ENCODE measurements around the gene CMTM3. TPM values are rescaled to one million over a fixed set of nuclear protein-coding genes. Genes with fewer than 3 reads are reported as not detected.

The CMTM3 gene
- total RNA-seq, 1 experiment from 2014 or later = 19.1 TPM

DNA sequence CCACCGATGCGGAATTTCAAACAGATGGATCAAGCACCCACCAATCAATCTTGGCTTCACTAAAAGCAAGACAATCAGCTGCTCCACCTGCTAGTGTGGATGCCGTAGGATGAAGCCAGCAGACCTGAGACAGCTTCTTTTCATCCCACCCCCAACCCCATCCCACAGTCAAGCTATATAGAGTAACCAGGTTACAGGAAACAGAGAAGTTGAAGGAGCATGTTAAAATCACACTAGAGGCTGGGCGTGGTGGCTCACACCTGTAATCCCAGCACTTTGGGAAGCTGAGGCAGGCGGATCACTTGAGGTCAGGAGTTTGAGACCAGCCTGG, 54.3 kb downstream of the CMTM3 start (continued):
- TF ChIP-seq MYBL2 (CRISPR knock-in tag; IDR thresholded peaks at IDR 0.05) = no peak
- no peak for TF ChIP-seq SOX15 (CRISPR knock-in tag; IDR thresholded peaks at IDR 0.05)
- TF ChIP-seq GABPB1 (CRISPR knock-in tag; IDR thresholded peaks at IDR 0.05) = no peak
- no peak for TF ChIP-seq FOXK1 (CRISPR knock-in tag; IDR thresholded peaks at IDR 0.05)
- TF ChIP-seq, protein P1, sequence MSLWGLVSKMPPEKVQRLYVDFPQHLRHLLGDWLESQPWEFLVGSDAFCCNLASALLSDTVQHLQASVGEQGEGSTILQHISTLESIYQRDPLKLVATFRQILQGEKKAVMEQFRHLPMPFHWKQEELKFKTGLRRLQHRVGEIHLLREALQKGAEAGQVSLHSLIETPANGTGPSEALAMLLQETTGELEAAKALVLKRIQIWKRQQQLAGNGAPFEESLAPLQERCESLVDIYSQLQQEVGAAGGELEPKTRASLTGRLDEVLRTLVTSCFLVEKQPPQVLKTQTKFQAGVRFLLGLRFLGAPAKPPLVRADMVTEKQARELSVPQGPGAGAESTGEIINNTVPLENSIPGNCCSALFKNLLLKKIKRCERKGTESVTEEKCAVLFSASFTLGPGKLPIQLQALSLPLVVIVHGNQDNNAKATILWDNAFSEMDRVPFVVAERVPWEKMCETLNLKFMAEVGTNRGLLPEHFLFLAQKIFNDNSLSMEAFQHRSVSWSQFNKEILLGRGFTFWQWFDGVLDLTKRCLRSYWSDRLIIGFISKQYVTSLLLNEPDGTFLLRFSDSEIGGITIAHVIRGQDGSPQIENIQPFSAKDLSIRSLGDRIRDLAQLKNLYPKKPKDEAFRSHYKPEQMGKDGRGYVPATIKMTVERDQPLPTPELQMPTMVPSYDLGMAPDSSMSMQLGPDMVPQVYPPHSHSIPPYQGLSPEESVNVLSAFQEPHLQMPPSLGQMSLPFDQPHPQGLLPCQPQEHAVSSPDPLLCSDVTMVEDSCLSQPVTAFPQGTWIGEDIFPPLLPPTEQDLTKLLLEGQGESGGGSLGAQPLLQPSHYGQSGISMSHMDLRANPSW (CRISPR knock-in tag; conservative IDR thresholded peaks at IDR 0.05; ENCODE audit: low read depth) = no peak
- no peak for TF ChIP-seq FOXP1 (CRISPR knock-in tag; IDR thresholded peaks at IDR 0.05; ENCODE audit: borderline replicate concordance)

DNA sequence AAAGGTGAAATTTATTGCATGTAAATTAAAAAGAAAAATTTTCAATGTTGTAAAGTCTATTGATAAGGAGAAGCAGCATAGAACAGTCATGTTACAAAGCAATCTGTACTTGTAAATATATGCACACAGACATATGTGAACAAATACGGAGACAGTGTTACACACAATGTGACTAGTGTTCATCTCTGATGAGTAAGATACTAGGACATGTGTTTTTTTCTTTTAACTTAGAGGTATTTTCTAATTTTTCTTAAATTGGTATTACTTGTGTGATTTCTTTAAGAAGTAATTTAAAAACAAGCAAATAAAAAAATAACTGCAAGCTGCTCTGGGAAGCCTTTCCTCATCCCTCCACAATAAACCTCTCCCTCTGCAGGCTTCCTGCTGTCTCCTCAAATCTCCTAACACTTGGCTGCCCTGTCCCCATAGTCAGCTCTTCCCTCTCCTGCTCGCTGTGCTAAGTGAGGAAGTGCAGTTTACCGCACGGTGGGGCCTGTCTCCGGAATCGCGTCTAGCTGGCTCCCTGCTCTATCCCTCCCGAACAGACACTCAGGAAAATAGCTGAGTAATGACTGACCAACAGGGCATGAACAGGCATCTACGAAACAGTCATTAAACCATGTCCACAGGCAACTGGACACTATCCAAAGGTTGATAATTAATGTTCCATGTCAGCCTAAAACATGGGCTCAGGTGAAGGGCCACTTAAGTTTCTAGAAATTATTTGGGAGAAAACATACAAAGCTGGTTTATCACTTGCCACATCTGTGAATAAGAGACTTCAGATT, 56.1 kb downstream of the CMTM3 start:
- peak; percentile 24 for DNase-seq (ENCODE audit: low spot score)
- ChIA-PET POLR2A (interaction anchor here (0.6 kb wide), 3 partner anchors 16 to 199 kb away, joined by 3 to 8 read pairs (median 3); no protein-coding TSS in a partner anchor), CTCF (interaction anchor here (0.8 to 5.1 kb wide), 10 partner anchors 10 to 254 kb away, joined by 3 to 80 read pairs (median 4); partner anchors contain the start of genes CMTM4 and DYNC1LI2)
- H3K9me3 Mint-ChIP-seq = no peaks in the 10 kb centered on the region
- no peaks in the 10 kb centered on the region for H3K36me3 Mint-ChIP-seq
- ATAC-seq = peak; percentile 91
- H3K4me1 Mint-ChIP-seq = peaks cover 17% of the 10 kb centered on the region
- no peak overlapping the region for H3K4me3 Mint-ChIP-seq
- peak overlapping the region; percentile 59 for H3K27ac Mint-ChIP-seq
- no peaks in the 10 kb centered on the region for H3K27me3 Mint-ChIP-seq (ENCODE audit: low read depth)
- TF ChIP-seq PRRX2 (CRISPR knock-in tag; IDR thresholded peaks at IDR 0.05) (no peak), NR3C1 (CRISPR knock-in tag; conservative IDR thresholded peaks at IDR 0.05; ENCODE audit: low read depth) (no peak), ZNF121 (CRISPR knock-in tag; IDR thresholded peaks at IDR 0.05) (no peak), NFE2L1 (CRISPR knock-in tag; IDR thresholded peaks at IDR 0.05) (no peak), TEAD4 (CRISPR knock-in tag; IDR thresholded peaks at IDR 0.05) (no peak), GRHL2 (CRISPR knock-in tag; IDR thresholded peaks at IDR 0.05; ENCODE audit: insufficient replicate concordance, severe bottlenecking) (no peak), ZNF219 (CRISPR knock-in tag; IDR thresholded peaks at IDR 0.05; ENCODE audit: borderline replicate concordance) (no peak)
- TF ChIP-seq, protein P2, sequence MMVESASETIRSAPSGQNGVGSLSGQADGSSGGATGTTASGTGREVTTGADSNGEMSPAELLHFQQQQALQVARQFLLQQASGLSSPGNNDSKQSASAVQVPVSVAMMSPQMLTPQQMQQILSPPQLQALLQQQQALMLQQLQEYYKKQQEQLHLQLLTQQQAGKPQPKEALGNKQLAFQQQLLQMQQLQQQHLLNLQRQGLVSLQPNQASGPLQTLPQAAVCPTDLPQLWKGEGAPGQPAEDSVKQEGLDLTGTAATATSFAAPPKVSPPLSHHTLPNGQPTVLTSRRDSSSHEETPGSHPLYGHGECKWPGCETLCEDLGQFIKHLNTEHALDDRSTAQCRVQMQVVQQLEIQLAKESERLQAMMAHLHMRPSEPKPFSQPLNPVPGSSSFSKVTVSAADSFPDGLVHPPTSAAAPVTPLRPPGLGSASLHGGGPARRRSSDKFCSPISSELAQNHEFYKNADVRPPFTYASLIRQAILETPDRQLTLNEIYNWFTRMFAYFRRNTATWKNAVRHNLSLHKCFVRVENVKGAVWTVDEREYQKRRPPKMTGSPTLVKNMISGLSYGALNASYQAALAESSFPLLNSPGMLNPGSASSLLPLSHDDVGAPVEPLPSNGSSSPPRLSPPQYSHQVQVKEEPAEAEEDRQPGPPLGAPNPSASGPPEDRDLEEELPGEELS (CRISPR knock-in tag; IDR thresholded peaks at IDR 0.05) = no peak
- TF ChIP-seq, protein P3, sequence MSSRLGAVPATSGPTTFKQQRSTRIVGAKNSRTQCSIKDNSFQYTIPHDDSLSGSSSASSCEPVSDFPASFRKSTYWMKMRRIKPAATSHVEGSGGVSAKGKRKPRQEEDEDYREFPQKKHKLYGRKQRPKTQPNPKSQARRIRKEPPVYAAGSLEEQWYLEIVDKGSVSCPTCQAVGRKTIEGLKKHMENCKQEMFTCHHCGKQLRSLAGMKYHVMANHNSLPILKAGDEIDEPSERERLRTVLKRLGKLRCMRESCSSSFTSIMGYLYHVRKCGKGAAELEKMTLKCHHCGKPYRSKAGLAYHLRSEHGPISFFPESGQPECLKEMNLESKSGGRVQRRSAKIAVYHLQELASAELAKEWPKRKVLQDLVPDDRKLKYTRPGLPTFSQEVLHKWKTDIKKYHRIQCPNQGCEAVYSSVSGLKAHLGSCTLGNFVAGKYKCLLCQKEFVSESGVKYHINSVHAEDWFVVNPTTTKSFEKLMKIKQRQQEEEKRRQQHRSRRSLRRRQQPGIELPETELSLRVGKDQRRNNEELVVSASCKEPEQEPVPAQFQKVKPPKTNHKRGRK (CRISPR knock-in tag; IDR thresholded peaks at IDR 0.05; ENCODE audit: borderline replicate concordance) = no peak
- TF ChIP-seq, protein P4, sequence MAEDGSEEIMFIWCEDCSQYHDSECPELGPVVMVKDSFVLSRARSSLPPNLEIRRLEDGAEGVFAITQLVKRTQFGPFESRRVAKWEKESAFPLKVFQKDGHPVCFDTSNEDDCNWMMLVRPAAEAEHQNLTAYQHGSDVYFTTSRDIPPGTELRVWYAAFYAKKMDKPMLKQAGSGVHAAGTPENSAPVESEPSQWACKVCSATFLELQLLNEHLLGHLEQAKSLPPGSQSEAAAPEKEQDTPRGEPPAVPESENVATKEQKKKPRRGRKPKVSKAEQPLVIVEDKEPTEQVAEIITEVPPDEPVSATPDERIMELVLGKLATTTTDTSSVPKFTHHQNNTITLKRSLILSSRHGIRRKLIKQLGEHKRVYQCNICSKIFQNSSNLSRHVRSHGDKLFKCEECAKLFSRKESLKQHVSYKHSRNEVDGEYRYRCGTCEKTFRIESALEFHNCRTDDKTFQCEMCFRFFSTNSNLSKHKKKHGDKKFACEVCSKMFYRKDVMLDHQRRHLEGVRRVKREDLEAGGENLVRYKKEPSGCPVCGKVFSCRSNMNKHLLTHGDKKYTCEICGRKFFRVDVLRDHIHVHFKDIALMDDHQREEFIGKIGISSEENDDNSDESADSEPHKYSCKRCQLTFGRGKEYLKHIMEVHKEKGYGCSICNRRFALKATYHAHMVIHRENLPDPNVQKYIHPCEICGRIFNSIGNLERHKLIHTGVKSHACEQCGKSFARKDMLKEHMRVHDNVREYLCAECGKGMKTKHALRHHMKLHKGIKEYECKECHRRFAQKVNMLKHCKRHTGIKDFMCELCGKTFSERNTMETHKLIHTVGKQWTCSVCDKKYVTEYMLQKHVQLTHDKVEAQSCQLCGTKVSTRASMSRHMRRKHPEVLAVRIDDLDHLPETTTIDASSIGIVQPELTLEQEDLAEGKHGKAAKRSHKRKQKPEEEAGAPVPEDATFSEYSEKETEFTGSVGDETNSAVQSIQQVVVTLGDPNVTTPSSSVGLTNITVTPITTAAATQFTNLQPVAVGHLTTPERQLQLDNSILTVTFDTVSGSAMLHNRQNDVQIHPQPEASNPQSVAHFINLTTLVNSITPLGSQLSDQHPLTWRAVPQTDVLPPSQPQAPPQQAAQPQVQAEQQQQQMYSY (CRISPR knock-in tag; IDR thresholded peaks at IDR 0.05) = no peak
- TF ChIP-seq, protein P5, sequence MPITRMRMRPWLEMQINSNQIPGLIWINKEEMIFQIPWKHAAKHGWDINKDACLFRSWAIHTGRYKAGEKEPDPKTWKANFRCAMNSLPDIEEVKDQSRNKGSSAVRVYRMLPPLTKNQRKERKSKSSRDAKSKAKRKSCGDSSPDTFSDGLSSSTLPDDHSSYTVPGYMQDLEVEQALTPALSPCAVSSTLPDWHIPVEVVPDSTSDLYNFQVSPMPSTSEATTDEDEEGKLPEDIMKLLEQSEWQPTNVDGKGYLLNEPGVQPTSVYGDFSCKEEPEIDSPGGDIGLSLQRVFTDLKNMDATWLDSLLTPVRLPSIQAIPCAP (CRISPR knock-in tag; IDR thresholded peaks at IDR 0.05) = no peak
- TF ChIP-seq, protein P6, sequence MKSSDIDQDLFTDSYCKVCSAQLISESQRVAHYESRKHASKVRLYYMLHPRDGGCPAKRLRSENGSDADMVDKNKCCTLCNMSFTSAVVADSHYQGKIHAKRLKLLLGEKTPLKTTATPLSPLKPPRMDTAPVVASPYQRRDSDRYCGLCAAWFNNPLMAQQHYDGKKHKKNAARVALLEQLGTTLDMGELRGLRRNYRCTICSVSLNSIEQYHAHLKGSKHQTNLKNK (CRISPR knock-in tag; IDR thresholded peaks at IDR 0.05) = no peak
- TF ChIP-seq, protein P7, sequence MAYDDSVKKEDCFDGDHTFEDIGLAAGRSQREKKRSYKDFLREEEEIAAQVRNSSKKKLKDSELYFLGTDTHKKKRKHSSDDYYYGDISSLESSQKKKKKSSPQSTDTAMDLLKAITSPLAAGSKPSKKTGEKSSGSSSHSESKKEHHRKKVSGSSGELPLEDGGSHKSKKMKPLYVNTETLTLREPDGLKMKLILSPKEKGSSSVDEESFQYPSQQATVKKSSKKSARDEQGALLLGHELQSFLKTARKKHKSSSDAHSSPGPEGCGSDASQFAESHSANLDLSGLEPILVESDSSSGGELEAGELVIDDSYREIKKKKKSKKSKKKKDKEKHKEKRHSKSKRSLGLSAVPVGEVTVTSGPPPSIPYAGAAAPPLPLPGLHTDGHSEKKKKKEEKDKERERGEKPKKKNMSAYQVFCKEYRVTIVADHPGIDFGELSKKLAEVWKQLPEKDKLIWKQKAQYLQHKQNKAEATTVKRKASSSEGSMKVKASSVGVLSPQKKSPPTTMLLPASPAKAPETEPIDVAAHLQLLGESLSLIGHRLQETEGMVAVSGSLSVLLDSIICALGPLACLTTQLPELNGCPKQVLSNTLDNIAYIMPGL (CRISPR knock-in tag; IDR thresholded peaks at IDR 0.05) = no peak
- TF ChIP-seq, protein P8, sequence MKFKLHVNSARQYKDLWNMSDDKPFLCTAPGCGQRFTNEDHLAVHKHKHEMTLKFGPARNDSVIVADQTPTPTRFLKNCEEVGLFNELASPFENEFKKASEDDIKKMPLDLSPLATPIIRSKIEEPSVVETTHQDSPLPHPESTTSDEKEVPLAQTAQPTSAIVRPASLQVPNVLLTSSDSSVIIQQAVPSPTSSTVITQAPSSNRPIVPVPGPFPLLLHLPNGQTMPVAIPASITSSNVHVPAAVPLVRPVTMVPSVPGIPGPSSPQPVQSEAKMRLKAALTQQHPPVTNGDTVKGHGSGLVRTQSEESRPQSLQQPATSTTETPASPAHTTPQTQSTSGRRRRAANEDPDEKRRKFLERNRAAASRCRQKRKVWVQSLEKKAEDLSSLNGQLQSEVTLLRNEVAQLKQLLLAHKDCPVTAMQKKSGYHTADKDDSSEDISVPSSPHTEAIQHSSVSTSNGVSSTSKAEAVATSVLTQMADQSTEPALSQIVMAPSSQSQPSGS (CRISPR knock-in tag; IDR thresholded peaks at IDR 0.05; ENCODE audit: borderline replicate concordance, low read depth) = no peak
